ENCODE results near the gene SNED1.

The SNED1 gene

GRCh38 chr2:241133436-241133820 is 135.0 kb downstream of the SNED1 start:
- Histone ChIP-seq H3K4me2 (ENCODE audit: low read depth, low read length, poor library complexity, severe bottlenecking) (no peak overlapping the region), H3K9me3 (ENCODE audit: insufficient read depth, low read depth, low read length) (no peaks in the 10 kb centered on the region), H3K9ac (ENCODE audit: low read depth, low read length, poor library complexity, severe bottlenecking) (no peak overlapping the region), H2AFZ (ENCODE audit: low read length) (no peak overlapping the region), H4K20me1 (ENCODE audit: insufficient read depth, low read length, poor library complexity, severe bottlenecking) (no peaks in the 10 kb centered on the region), H3K36me3 (ENCODE audit: insufficient read depth, low read length) (peaks cover 24% of the 10 kb centered on the region; the same call in 1 of the 2 replicates), H3K9me2 (replicated peaks; ENCODE audit: low read depth, low read length) (no peaks in the 10 kb centered on the region), H3F3A (ENCODE audit: low read depth) (no peaks in the 10 kb centered on the region), H3K27me3 (ENCODE audit: insufficient read depth, low read length, poor library complexity, severe bottlenecking) (no peaks in the 10 kb centered on the region), H3K4me3 (ENCODE audit: low read length, poor library complexity, severe bottlenecking) (no peak overlapping the region), H3K4me1 (ENCODE audit: insufficient read depth, low read length, poor library complexity, severe bottlenecking) (no peaks in the 10 kb centered on the region), H3K79me2 (ENCODE audit: insufficient read depth, low read length) (no peaks in the 10 kb centered on the region)
- TF ChIP-seq CTCF (conservative IDR thresholded peaks at IDR 0.05; ENCODE audit: low read length) (no peak), EZH2phosphoT487 (IDR thresholded peaks at IDR 0.05; ENCODE audit: borderline replicate concordance) (no peak)

GRCh38 chr2:241134711-241135110 is 136.3 kb downstream of the SNED1 start:
- Histone ChIP-seq H3K4me2 (ENCODE audit: low read depth, low read length, poor library complexity, severe bottlenecking) (no peak overlapping the region), H3K9me2 (replicated peaks; ENCODE audit: low read depth, low read length) (no peaks in the 10 kb centered on the region), H3K4me3 (ENCODE audit: low read length, poor library complexity, severe bottlenecking) (no peak overlapping the region), H3K9me3 (ENCODE audit: insufficient read depth, low read depth, low read length) (no peaks in the 10 kb centered on the region), H3K79me2 (ENCODE audit: insufficient read depth, low read length) (no peaks in the 10 kb centered on the region), H3K36me3 (ENCODE audit: insufficient read depth, low read length) (peaks cover 31% of the 10 kb centered on the region; the same call in 1 of the 2 replicates), H2AFZ (ENCODE audit: low read length) (no peak overlapping the region), H3K27me3 (ENCODE audit: insufficient read depth, low read length, poor library complexity, severe bottlenecking) (no peaks in the 10 kb centered on the region), H3K4me1 (ENCODE audit: insufficient read depth, low read length, poor library complexity, severe bottlenecking) (no peaks in the 10 kb centered on the region), H3K9ac (ENCODE audit: low read depth, low read length, poor library complexity, severe bottlenecking) (no peak overlapping the region), H3F3A (ENCODE audit: low read depth) (no peaks in the 10 kb centered on the region), H4K20me1 (ENCODE audit: insufficient read depth, low read length, poor library complexity, severe bottlenecking) (no peaks in the 10 kb centered on the region)
- TF ChIP-seq CTCF (conservative IDR thresholded peaks at IDR 0.05; ENCODE audit: low read length) (no peak), EZH2phosphoT487 (IDR thresholded peaks at IDR 0.05; ENCODE audit: borderline replicate concordance) (no peak)

- H3K4me1 ChIP-seq (ENCODE audit: insufficient read depth, low read length, poor library complexity, severe bottlenecking) = no peaks in the 10 kb centered on the region
- H3K27me3 ChIP-seq (ENCODE audit: insufficient read depth, low read length, poor library complexity, severe bottlenecking) = no peaks in the 10 kb centered on the region
- no peak overlapping the region for H2AFZ ChIP-seq (ENCODE audit: low read length)
- H3K4me2 ChIP-seq (ENCODE audit: low read depth, low read length, poor library complexity, severe bottlenecking) = no peak overlapping the region
- TF ChIP-seq CTCF (conservative IDR thresholded peaks at IDR 0.05; ENCODE audit: low read length) (no peak), EZH2phosphoT487 (IDR thresholded peaks at IDR 0.05; ENCODE audit: borderline replicate concordance) (no peak)
- no peak overlapping the region for H3K9ac ChIP-seq (ENCODE audit: low read depth, low read length, poor library complexity, severe bottlenecking)
- H3F3A ChIP-seq (ENCODE audit: low read depth) = no peaks in the 10 kb centered on the region
- H3K4me3 ChIP-seq (ENCODE audit: low read length, poor library complexity, severe bottlenecking) = no peak overlapping the region
- H4K20me1 ChIP-seq (ENCODE audit: insufficient read depth, low read length, poor library complexity, severe bottlenecking) = no peaks in the 10 kb centered on the region
- no peaks in the 10 kb centered on the region for H3K9me2 ChIP-seq (replicated peaks; ENCODE audit: low read depth, low read length)
- peaks cover 35% of the 10 kb centered on the region; the same call in 1 of the 2 replicates for H3K36me3 ChIP-seq (ENCODE audit: insufficient read depth, low read length)
- H3K79me2 ChIP-seq (ENCODE audit: insufficient read depth, low read length) = no peaks in the 10 kb centered on the region
- no peaks in the 10 kb centered on the region for H3K9me3 ChIP-seq (ENCODE audit: insufficient read depth, low read depth, low read length)
These were observed 137.3 kb downstream of the SNED1 start for GRCh38 chr2:241135737-241136136.

Data from Loucy (cell line).